ENCODE results near the gene TRABD2B.

TRABD2B gene

GRCh38 chr1:47935856-47936255, 61.3 kb downstream of the TRABD2B start:
- DNase-seq (ENCODE audit: low read depth in 3 of 3), result no peak

GRCh38 chr1:47935163-47935562, 62.0 kb downstream of the TRABD2B start:
- DNase-seq (ENCODE audit: low read depth in 3 of 3), result no peak

DNA sequence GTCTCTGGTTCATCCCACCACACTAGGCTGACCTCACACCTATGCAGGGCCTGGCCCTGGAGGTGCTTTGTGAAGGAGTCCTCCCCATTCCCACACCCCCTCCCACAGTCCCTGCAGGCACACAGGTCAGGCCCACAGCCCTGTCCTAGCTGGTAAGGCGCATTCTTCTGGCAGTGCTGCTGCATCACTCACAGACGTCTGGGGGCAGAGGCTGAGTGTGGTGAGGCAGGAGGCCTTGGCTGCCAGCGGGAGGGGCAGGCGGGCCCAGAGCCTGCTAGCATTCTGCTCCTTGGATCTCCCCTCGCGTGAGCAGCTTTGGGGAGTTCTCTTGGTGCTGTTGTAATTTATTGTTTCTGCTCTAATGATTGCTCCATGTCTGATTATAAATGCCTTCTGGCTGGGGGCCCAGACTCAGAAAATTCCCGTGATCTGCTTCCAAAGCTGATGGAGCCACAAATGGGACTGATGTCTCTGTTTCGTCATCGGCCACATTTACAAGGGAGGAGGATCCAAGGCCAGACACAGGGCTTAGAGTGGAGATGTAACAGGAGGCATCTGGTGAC, 62.9 kb downstream of the TRABD2B start:
- DNase-seq (ENCODE audit: low read depth in 3 of 3), result no peak

DNA sequence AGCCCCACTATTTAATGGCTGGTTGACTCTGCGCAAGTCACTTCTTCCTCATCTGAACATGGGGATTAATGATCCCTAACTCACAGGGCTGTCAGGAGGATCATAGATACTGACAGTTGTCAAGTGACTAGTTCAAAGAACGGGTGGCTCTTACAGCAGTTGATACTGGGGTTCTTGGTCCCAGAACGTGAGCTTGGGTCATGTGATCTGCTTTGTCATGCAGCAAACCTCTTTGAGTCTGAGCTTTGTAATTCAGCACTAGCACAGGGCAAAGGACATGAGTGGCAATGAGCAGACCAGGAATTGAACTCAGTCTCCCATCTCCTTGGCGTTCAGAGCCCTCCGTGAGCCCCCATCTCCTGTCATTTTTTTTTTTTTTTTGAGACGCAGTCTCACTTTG, 64.4 kb downstream of the TRABD2B start:
- DNase-seq (ENCODE audit: low read depth in 3 of 3), result no peak

GRCh38 chr1:47931395-47931794, 65.8 kb downstream of the TRABD2B start:
- no peak for DNase-seq (ENCODE audit: low read depth in 3 of 3)

- no peak for DNase-seq (ENCODE audit: low read depth in 3 of 3)
These were observed 66.9 kb downstream of the TRABD2B start for GRCh38 chr1:47930210-47930840.

GRCh38 chr1:47927165-47927564, 70.0 kb downstream of the TRABD2B start:
- DNase-seq (ENCODE audit: low read depth in 3 of 3), result no peak

DNA sequence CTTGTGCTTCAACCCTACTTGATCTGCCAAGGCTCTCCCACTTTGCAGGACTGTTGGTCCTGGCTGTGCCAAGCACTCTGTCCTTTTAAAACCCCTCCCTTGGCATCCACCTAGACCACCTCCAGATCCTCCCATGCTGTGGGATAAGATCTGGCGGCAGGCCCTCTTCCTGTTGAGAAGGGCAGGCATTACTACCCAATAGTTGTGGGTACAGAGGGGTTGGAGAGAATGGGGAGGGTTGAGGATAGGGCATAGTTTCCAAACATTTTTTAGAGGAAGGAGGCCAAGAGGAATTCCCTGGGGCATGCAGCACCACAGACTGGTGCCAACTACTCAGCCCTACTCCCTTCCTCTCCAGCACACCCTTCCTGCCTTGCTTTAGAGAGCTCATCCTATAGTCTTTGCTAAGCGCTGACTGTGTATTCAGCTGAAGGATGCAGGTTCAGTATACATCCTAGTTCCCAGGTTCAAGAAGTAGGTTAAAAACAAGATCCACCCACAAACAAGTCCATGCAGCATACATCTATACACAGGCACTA, 70.7 kb downstream of the TRABD2B start:
- no peak for DNase-seq (ENCODE audit: low read depth in 3 of 3)

- DNase-seq (ENCODE audit: low read depth in 3 of 3), result no peak
These were observed 72.7 kb downstream of the TRABD2B start for GRCh38 chr1:47924270-47925048.

GRCh38 chr1:47921935-47922415, 75.2 kb downstream of the TRABD2B start:
- DNase-seq (ENCODE audit: low read depth in 3 of 3), result no peak

DNA sequence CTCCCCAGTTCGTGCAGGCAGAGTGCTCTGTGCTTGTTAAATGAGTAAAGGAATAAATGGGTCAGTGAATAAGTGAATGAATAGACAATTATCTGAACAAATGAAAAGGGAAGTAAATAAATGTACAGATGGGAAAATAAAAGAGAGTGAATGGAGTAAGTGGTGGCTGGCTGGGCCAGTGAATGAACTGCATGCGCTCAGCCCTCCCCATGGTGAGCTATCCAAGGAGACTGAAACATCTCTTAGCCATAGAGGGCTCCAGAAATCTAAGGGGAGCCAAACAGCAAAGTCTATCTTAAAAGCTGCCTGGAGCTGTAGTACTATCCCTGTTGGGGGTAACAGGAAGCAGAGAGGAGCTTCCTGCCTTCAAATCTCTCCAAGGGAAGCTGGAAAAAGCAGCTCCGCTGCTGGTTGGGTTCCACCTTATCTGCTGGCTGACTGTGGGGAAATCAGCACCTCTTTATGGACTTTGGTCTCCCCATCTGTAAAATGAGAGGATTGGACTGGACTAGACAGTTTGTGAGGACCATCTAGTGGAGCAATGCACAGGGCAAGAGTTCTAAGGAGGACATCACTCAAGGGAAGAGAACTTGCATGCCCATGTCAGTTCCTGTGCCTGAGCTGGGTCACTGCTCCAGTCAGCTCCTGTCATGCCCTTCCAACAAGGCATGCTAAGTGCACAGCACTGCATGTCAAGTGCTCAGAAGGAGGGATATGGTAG, 77.9 kb downstream of the TRABD2B start:
- no peak for DNase-seq (ENCODE audit: low read depth in 3 of 3)

DNA sequence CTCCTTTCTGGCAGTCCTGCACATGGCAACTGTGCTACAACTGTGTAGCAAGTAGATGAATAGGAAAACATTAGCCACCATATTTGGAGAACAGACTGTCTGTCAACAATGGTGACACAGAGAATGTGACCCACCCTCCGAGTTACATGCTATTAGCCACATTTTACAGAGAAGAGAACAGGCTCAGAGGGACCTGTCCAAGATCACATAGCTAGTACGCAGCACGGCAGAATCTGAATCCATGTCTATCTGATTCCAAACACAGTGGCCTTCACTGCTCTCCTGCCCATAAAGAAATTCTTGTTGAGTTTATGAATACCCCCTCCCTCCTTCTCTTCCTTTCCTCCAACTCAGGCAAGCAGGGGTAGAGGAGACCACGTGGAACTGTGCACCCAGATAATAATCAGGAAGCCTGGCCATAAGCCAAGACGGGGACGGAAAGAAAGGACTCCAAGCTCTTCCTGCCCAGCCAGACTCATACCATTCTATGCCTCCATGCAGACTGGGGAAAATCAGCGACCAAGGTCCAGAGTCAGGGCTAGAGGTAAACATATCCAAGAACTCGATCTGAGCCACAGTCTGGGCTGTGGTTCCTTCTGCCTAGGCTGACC, 78.8 kb downstream of the TRABD2B start:
- DNase-seq (ENCODE audit: low read depth in 3 of 3), result no peak

DNA sequence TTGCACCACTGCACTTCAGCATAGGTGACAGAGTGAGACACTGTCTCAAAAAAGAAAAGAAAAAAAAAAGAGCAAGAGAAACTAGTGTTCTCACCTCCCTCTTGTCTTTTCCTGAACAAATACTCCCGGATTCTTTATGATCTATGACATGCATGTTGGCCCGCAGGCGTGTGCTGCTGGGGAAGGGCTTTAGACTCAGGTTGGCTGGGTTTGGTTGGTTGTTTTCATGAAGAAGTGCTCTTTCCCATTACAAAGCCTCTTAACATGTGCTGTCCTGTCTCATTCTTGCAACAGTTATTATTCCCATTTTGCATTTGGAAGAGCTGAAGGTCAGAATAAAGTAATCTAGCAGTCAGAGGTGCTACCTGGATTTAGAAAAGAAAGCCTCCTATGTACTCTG, 79.5 kb downstream of the TRABD2B start:
- DNase-seq (ENCODE audit: low read depth in 3 of 3), result no peak

- no peak for DNase-seq (ENCODE audit: low read depth in 3 of 3)
These were observed 81.4 kb downstream of the TRABD2B start for GRCh38 chr1:47915677-47916353.

GRCh38 chr1:47914952-47915676, 82.1 kb downstream of the TRABD2B start:
- DNase-seq (ENCODE audit: low read depth in 3 of 3), result no peak

DNA sequence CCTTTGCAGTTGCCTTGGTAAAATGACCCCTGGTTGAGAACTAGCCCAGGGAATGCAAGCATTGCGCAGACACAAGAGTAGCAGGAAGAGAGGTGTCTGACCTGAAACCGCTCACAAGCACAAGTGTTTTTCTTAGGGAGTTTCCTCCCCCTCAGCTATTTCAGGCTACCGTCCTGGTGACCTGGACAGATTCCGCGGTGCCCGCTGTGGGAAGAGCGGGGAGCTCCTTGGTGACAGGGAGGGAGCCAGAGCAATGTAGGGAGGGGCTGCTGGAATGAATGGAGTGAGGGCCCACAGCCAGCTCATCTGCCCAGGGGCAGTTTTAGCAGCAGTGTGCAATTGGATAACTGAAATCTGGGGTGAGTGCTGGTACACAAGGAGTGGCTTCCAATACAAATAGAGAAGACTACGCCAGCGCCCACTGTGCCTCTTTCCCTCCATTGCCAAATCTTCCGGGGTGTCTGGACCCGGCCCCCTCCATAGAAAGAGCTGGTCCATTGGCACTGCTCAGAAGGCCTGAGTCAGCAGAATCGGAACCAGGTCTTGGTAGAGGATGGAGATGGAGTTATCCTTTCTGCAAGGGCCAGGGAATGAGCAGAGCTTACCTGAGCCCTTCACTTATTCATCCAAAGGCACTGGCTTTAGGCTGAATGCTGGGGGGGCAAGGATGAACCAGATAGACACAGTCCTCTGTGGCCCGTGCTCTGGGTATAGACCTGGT, 82.8 kb downstream of the TRABD2B start:
- DNase-seq (ENCODE audit: low read depth in 3 of 3), result no peak

DNA sequence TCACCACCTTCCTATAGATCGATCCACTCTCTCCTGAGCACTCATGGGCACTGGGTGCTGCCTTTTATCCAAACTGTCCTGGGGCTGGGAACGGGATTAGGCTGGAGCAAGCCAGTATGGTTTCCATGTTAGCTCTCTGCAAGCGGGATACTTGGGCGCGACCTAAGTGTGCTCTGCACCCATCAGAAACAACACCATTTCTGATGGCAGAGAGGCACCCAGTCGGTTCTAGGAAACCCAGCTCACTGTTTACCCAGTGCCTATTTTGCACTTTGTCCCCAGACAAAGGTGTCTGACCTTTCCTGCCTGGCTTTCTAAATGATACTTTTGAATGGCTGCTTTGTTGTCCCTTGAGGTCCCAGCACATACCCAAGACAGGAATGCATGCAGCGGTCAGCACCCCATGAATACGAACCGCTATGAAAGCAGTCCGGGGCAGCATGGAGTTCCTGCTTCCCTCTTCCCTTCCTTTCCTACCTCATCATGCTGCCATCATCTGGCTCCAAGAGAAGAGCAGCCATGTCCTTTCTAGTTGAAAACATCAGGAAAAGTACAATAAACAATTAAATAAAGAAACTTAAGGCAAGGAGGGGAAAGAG, 83.9 kb downstream of the TRABD2B start:
- no peak for DNase-seq (ENCODE audit: low read depth in 3 of 3)

- DNase-seq (ENCODE audit: low read depth in 3 of 3), result no peak
These were observed 84.4 kb downstream of the TRABD2B start for GRCh38 chr1:47912756-47913155.

DNA sequence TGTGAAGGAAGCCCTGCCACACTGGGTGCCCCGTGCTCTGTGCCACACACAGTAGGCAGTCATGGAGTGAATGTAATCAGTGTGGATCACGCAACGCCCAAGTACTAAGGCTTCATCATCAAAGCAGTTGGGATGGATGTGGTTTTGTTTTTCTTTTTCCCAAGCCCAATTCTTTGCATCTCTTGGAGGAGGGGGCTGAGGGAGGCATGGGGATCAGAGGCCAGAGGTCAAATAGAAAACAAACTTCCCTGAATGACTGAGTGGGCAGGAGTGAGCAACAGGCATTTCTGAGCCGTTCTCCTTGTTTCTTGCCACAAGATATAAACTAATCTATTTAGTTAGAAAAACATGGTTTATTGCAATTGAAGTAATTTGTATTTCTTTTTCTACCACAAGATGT, 85.3 kb downstream of the TRABD2B start:
- DNase-seq (ENCODE audit: low read depth in 3 of 3), result no peak
